ENCODE measurements around the gene NHSL2. TPM values are rescaled to one million over a fixed set of nuclear protein-coding genes. Genes with fewer than 3 reads are reported as not detected.

The NHSL2 gene
- total RNA-seq, 2 donors from 2014 or later = 0.26 to 0.69 TPM

- Mint-ChIP-seq H3K4me3 (no peak overlapping the region), H3K36me3 (ENCODE audit: insufficient read depth in 2 of 2) (no peaks in the 10 kb centered on the region), H3K9me3 (no peaks in the 10 kb centered on the region), H3K27me3 (ENCODE audit: low read depth) (peaks cover 61% of the 10 kb centered on the region), H3K27ac (no peak overlapping the region), H3K4me1 (ENCODE audit: low read depth) (no peaks in the 10 kb centered on the region)
- ATAC-seq (replicated peaks in 1 of 2) = no peak
- DNase-seq = no peak
Measured at GRCh38 chrX:72108666-72109065, 198.0 kb downstream of the NHSL2 start.

GRCh38 chrX:72110051-72110875 is 199.6 kb downstream of the NHSL2 start:
- no peak for DNase-seq
- Mint-ChIP-seq H3K27ac (no peak overlapping the region), H3K27me3 (ENCODE audit: low read depth) (peaks cover 57% of the 10 kb centered on the region), H3K36me3 (ENCODE audit: insufficient read depth in 2 of 2) (no peaks in the 10 kb centered on the region), H3K9me3 (no peaks in the 10 kb centered on the region), H3K4me3 (no peak overlapping the region), H3K4me1 (ENCODE audit: low read depth) (no peaks in the 10 kb centered on the region)
- no peak for ATAC-seq (replicated peaks in 1 of 2)

- no peak for DNase-seq
- peaks cover 61% of the 10 kb centered on the region for H3K27me3 Mint-ChIP-seq (ENCODE audit: low read depth)
- H3K36me3 Mint-ChIP-seq (ENCODE audit: insufficient read depth in 2 of 2) = no peaks in the 10 kb centered on the region
- no peak overlapping the region for H3K27ac Mint-ChIP-seq
- ATAC-seq (replicated peaks in 1 of 2) = peak in 1 of 2 donors; percentile 69
- no peak overlapping the region for H3K4me3 Mint-ChIP-seq
- H3K4me1 Mint-ChIP-seq (ENCODE audit: low read depth) = no peaks in the 10 kb centered on the region
- H3K9me3 Mint-ChIP-seq = no peaks in the 10 kb centered on the region
Measured at GRCh38 chrX:72110876-72111708, 200.4 kb downstream of the NHSL2 start.

GRCh38 chrX:72113461-72113860 is 202.8 kb downstream of the NHSL2 start:
- Mint-ChIP-seq H3K4me3 (peak overlapping the region in 1 of 2 donors; percentile 12), H3K4me1 (ENCODE audit: low read depth) (no peaks in the 10 kb centered on the region), H3K27ac (peak overlapping the region; percentile 28), H3K27me3 (ENCODE audit: low read depth) (peaks cover 55% of the 10 kb centered on the region), H3K9me3 (no peaks in the 10 kb centered on the region), H3K36me3 (ENCODE audit: insufficient read depth in 2 of 2) (no peaks in the 10 kb centered on the region)
- no peak for DNase-seq
- ATAC-seq (replicated peaks in 1 of 2) = no peak

GRCh38 chrX:72114306-72114705 is 203.7 kb downstream of the NHSL2 start:
- Mint-ChIP-seq H3K27me3 (ENCODE audit: low read depth) (peaks cover 47% of the 10 kb centered on the region), H3K36me3 (ENCODE audit: insufficient read depth in 2 of 2) (no peaks in the 10 kb centered on the region), H3K27ac (no peak overlapping the region), H3K4me3 (peak overlapping the region in 1 of 2 donors; percentile 12), H3K4me1 (ENCODE audit: low read depth) (no peaks in the 10 kb centered on the region), H3K9me3 (no peaks in the 10 kb centered on the region)
- ATAC-seq (replicated peaks in 1 of 2) (no peak), DNase-seq (no peak)

- no peak overlapping the region for H3K4me3 Mint-ChIP-seq
- ATAC-seq (replicated peaks in 1 of 2) (no peak), DNase-seq (no peak)
- H3K9me3 Mint-ChIP-seq = no peaks in the 10 kb centered on the region
- H3K27ac Mint-ChIP-seq = no peak overlapping the region
- H3K4me1 Mint-ChIP-seq (ENCODE audit: low read depth) = no peaks in the 10 kb centered on the region
- peaks cover 50% of the 10 kb centered on the region for H3K27me3 Mint-ChIP-seq (ENCODE audit: low read depth)
- no peaks in the 10 kb centered on the region for H3K36me3 Mint-ChIP-seq (ENCODE audit: insufficient read depth in 2 of 2)
Measured at GRCh38 chrX:72114807-72115206, 204.2 kb downstream of the NHSL2 start.

GRCh38 chrX:72115380-72115779 is 204.7 kb downstream of the NHSL2 start:
- DNase-seq (no peak), ATAC-seq (replicated peaks in 1 of 2) (no peak)
- H3K27me3 Mint-ChIP-seq (ENCODE audit: low read depth) = peaks cover 52% of the 10 kb centered on the region
- no peaks in the 10 kb centered on the region for H3K9me3 Mint-ChIP-seq
- no peak overlapping the region for H3K27ac Mint-ChIP-seq
- H3K36me3 Mint-ChIP-seq (ENCODE audit: insufficient read depth in 2 of 2) = no peaks in the 10 kb centered on the region
- H3K4me3 Mint-ChIP-seq = no peak overlapping the region
- no peaks in the 10 kb centered on the region for H3K4me1 Mint-ChIP-seq (ENCODE audit: low read depth)

GRCh38 chrX:72117636-72118210 is 207.1 kb downstream of the NHSL2 start:
- no peaks in the 10 kb centered on the region for H3K36me3 Mint-ChIP-seq (ENCODE audit: insufficient read depth in 2 of 2)
- H3K27me3 Mint-ChIP-seq (ENCODE audit: low read depth) = peaks cover 43% of the 10 kb centered on the region
- no peak for DNase-seq
- no peaks in the 10 kb centered on the region for H3K9me3 Mint-ChIP-seq
- H3K27ac Mint-ChIP-seq = no peak overlapping the region
- H3K4me3 Mint-ChIP-seq = no peak overlapping the region
- peaks cover 8% of the 10 kb centered on the region for H3K4me1 Mint-ChIP-seq (ENCODE audit: low read depth)
- no peak for ATAC-seq (replicated peaks in 1 of 2)

GRCh38 chrX:72120837-72121236 is 210.2 kb downstream of the NHSL2 start:
- Mint-ChIP-seq H3K4me1 (ENCODE audit: low read depth) (peaks cover 19% of the 10 kb centered on the region), H3K4me3 (peak overlapping the region in 1 of 2 donors; percentile 55), H3K9me3 (no peaks in the 10 kb centered on the region), H3K27ac (no peak overlapping the region), H3K27me3 (ENCODE audit: low read depth) (peaks cover 54% of the 10 kb centered on the region), H3K36me3 (ENCODE audit: insufficient read depth in 2 of 2) (no peaks in the 10 kb centered on the region)
- ATAC-seq (replicated peaks in 1 of 2) (no peak), DNase-seq (no peak)

GRCh38 chrX:72121383-72121782 is 210.7 kb downstream of the NHSL2 start:
- peaks cover 19% of the 10 kb centered on the region for H3K4me1 Mint-ChIP-seq (ENCODE audit: low read depth)
- H3K27ac Mint-ChIP-seq = no peak overlapping the region
- H3K27me3 Mint-ChIP-seq (ENCODE audit: low read depth) = peaks cover 55% of the 10 kb centered on the region

GRCh38 chrX:72122621-72123337 is 212.1 kb downstream of the NHSL2 start:
- Mint-ChIP-seq H3K36me3 (ENCODE audit: insufficient read depth in 2 of 2) (no peaks in the 10 kb centered on the region), H3K4me1 (ENCODE audit: low read depth) (peaks cover 19% of the 10 kb centered on the region), H3K9me3 (no peaks in the 10 kb centered on the region), H3K27ac (no peak overlapping the region), H3K27me3 (ENCODE audit: low read depth) (peaks cover 58% of the 10 kb centered on the region), H3K4me3 (no peak overlapping the region)
- no peak for DNase-seq
- no peak for ATAC-seq (replicated peaks in 1 of 2)

More at GRCh38 chrX:72121383-72121782, 210.7 kb downstream of the NHSL2 start:
- DNase-seq = peak; percentile 46 to 54
- Mint-ChIP-seq H3K4me3 (peak overlapping the region; percentile 35 to 55), H3K36me3 (ENCODE audit: insufficient read depth in 2 of 2) (no peaks in the 10 kb centered on the region), H3K9me3 (no peaks in the 10 kb centered on the region)
- ATAC-seq (replicated peaks in 1 of 2) = peak; percentile 89 to 91

- Mint-ChIP-seq H3K27ac (no peak overlapping the region), H3K4me1 (ENCODE audit: low read depth) (peaks cover 19% of the 10 kb centered on the region), H3K9me3 (no peaks in the 10 kb centered on the region), H3K27me3 (ENCODE audit: low read depth) (peaks cover 67% of the 10 kb centered on the region), H3K36me3 (ENCODE audit: insufficient read depth in 2 of 2) (no peaks in the 10 kb centered on the region), H3K4me3 (no peak overlapping the region)
- no peak for DNase-seq
- ATAC-seq (replicated peaks in 1 of 2) = no peak
Measured at GRCh38 chrX:72123471-72124185, 213.0 kb downstream of the NHSL2 start.

Measured in activated T-cell treated with anti-CD3 and anti-CD28 coated beads, Interleukin-2, amount 50 U/mL, for 72 hours (primary cell).